IMR-90 (cell line): ENCODE results near the gene SH3RF3. TPM values are rescaled to one million over a fixed set of nuclear protein-coding genes. Genes with fewer than 3 reads are reported as not detected.

Experiments used
- ATAC-seq: fragments of 200-7000 bp; cut with Tn5 transposase; 2 replicates; pipeline ENCODE4 v1.9.1; 2020; ENCODE audit warnings: low read depth, mild to moderate bottlenecking, moderate library complexity
- BruUV-seq: library from RNA; stranded (reverse); fragments of 400-500 nt; replicated peaks from 2 replicates; lab custom pipeline; 2021; lab: Mats Ljungman, UMichigan
- CTCF ChIA-PET: fragments of 300-600 bp; formaldehyde crosslinking; extraction: SDS; loops from one replicate; lab custom pipeline; 2021; ENCODE audit warnings: antibody characterized with exemption; lab: Yijun Ruan, JAX
- POLR2A ChIA-PET: fragments of 300-600 bp; sonication (Branson Sonifier 250); formaldehyde crosslinking; loops from one replicate; lab custom pipeline; 2022; ENCODE audit warnings: antibody characterized with exemption; ENCODE audit not compliant: unreplicated experiment; lab: Charles Lee
- DNase-seq: peaks from one replicate; pipeline ENCODE4 v3.0.0; 2013
- H2AFZ ChIP-seq: replicated peaks from 2 replicates; pipeline ENCODE3; 2013; ENCODE audit warnings: low read length, mild to moderate bottlenecking; ENCODE audit not compliant: poor library complexity
- H2AK5ac ChIP-seq: 2 replicates; pipeline ENCODE4 v1.6.1; 2013; ENCODE audit warnings: low read depth, low read length, inconsistent platforms
- H2AK9ac ChIP-seq: replicated peaks from 2 replicates; pipeline ENCODE3; 2013; ENCODE audit warnings: mild to moderate bottlenecking, low read depth, low read length, moderate library complexity; ENCODE audit not compliant: poor library complexity
- H2BK120ac ChIP-seq: 2 replicates; pipeline ENCODE4 v1.6.1; 2013; ENCODE audit warnings: low read depth, low read length, inconsistent platforms
- H2BK15ac ChIP-seq: 3 replicates; pipeline ENCODE4 v1.6.1; 2013; ENCODE audit warnings: low read depth, low read length, inconsistent platforms
- H2BK20ac ChIP-seq: 2 replicates; pipeline ENCODE4 v1.6.1; 2013; ENCODE audit warnings: low read depth, mild to moderate bottlenecking, inconsistent platforms, low read length, moderate library complexity
- H2BK5ac ChIP-seq: 2 replicates; pipeline ENCODE4 v1.6.1; 2013; ENCODE audit warnings: mild to moderate bottlenecking, low read depth, low read length, inconsistent platforms; ENCODE audit not compliant: poor library complexity, severe bottlenecking
- H3K14ac ChIP-seq: replicated peaks from 2 replicates; pipeline ENCODE4 v1.6.1; 2013; ENCODE audit warnings: low read depth, low read length, inconsistent platforms
- H3K18ac ChIP-seq: 2 replicates; pipeline ENCODE4 v1.6.1; 2013; ENCODE audit warnings: low read depth, low read length, control low read depth
- H3K23ac ChIP-seq: 2 replicates; pipeline ENCODE4 v1.6.1; 2013; ENCODE audit warnings: low read depth, low read length, inconsistent platforms
- H3K27ac ChIP-seq: 2 replicates; pipeline ENCODE4 v1.5.1; 2013; ENCODE audit warnings: mild to moderate bottlenecking, control low read depth, low read length; ENCODE audit not compliant: insufficient read depth
- H3K27me3 ChIP-seq: 2 replicates; pipeline ENCODE4 v1.6.1; 2013; ENCODE audit warnings: low read length; ENCODE audit not compliant: control insufficient read depth, insufficient read depth
- H3K36me3 ChIP-seq: 2 replicates; pipeline ENCODE4 v1.6.1; 2013; ENCODE audit warnings: low read length, mixed read lengths; ENCODE audit not compliant: control insufficient read depth, insufficient read depth
- H3K4ac ChIP-seq: 2 replicates; pipeline ENCODE4 v1.6.1; 2013; ENCODE audit warnings: low read depth, low read length, inconsistent platforms
- H3K4me1 ChIP-seq: 2 replicates; pipeline ENCODE4 v1.6.1; 2013; ENCODE audit warnings: low read length, mixed read lengths; ENCODE audit not compliant: control insufficient read depth, insufficient read depth
- H3K4me2 ChIP-seq: 2 replicates; pipeline ENCODE4 v1.6.1; 2013; ENCODE audit warnings: low read depth, mild to moderate bottlenecking, control low read depth, low read length, moderate library complexity
- H3K4me3 ChIP-seq: 2 replicates; pipeline ENCODE4 v1.5.1; 2013; ENCODE audit warnings: low read depth, mild to moderate bottlenecking, control low read depth, low read length, moderate library complexity; ENCODE audit not compliant: insufficient read depth
- H3K56ac ChIP-seq: 2 replicates; pipeline ENCODE4 v1.6.1; 2013; ENCODE audit warnings: low read length, inconsistent platforms; ENCODE audit not compliant: insufficient read depth; ENCODE audit errors: extremely low read depth
- H3K79me1 ChIP-seq, 2 experiments: 2 replicates each; pipeline ENCODE4 v1.6.1; 2013; ENCODE audit warnings: low read length in 2 of 2, inconsistent platforms in 1 of 2, low read depth in 1 of 2
- H3K9ac ChIP-seq: 2 replicates; pipeline ENCODE4 v1.6.1; 2013; ENCODE audit warnings: low read depth, low read length, control low read depth
- H3K9me1 ChIP-seq: 2 replicates; pipeline ENCODE4 v1.6.1; 2013; ENCODE audit warnings: low read length, inconsistent platforms; ENCODE audit not compliant: insufficient read depth
- H3K9me3 ChIP-seq: 2 replicates; pipeline ENCODE4 v1.6.1; 2013; ENCODE audit warnings: low read length; ENCODE audit not compliant: control insufficient read depth, insufficient read depth
- H4K20me1 ChIP-seq: 2 replicates; pipeline ENCODE4 v1.6.1; 2013; ENCODE audit warnings: low read length, inconsistent platforms; ENCODE audit not compliant: insufficient read depth
- H4K5ac ChIP-seq: 2 replicates; pipeline ENCODE4 v1.6.1; 2013; ENCODE audit warnings: mild to moderate bottlenecking, low read depth, low read length, control low read depth
- H4K8ac ChIP-seq, 2 experiments: 2 replicates each; pipeline ENCODE4 v1.6.1; 2013; ENCODE audit warnings: low read depth in 2 of 2, low read length in 2 of 2, control low read depth in 1 of 2, inconsistent platforms in 1 of 2
- H4K91ac ChIP-seq: 2 replicates; pipeline ENCODE4 v1.6.1; 2013; ENCODE audit warnings: low read depth, low read length, inconsistent platforms; ENCODE audit not compliant: insufficient read depth
- BHLHE40 ChIP-seq: fragments of 150-350 bp; IDR thresholded peaks from 2 replicates; pipeline ENCODE4 v1.6.1; 2016; ENCODE audit warnings: mild to moderate bottlenecking, low read depth, low read length
- MAFK ChIP-seq: IDR thresholded peaks from 2 replicates; pipeline ENCODE4 v1.6.1; 2012; ENCODE audit warnings: low read depth, low read length, improper control_type of control experiment
- MXI1 ChIP-seq: IDR thresholded peaks from 2 replicates; pipeline ENCODE4 v1.6.1; 2012; ENCODE audit warnings: low read depth, mild to moderate bottlenecking, low read length, moderate library complexity, borderline replicate concordance
- NFE2L2 ChIP-seq: fragments of 150-350 bp; IDR thresholded peaks from 2 replicates; pipeline ENCODE4 v1.6.1; 2016; ENCODE audit warnings: low read depth, mild to moderate bottlenecking, low read length
- RAD21 ChIP-seq: IDR thresholded peaks from 2 replicates; pipeline ENCODE4 v1.6.1; 2012; ENCODE audit warnings: low read length, improper control_type of control experiment
- RFX5 ChIP-seq: IDR thresholded peaks from 2 replicates; pipeline ENCODE4 v1.8.0; 2012; ENCODE audit warnings: low read depth, mild to moderate bottlenecking, low read length, moderate library complexity
- whole genome bisulfite sequencing, 2 experiments: methylation state at CpG; one replicate each; pipeline versions ENCODE4 v1.1.5 to v1.1.7; 2013; ENCODE audit warnings: missing lambda C conversion rate in 2 of 2; ENCODE audit not compliant: insufficient read length in 1 of 2; ENCODE audit errors: extremely low coverage in 2 of 2; 5-methylcytosine and 5-hydroxymethylcytosine counted together
- dilution Hi-C: fragments of 300-500 bp; cut with HindIII; formaldehyde crosslinking; loops from one replicate; pipeline ENCODE4 v1.14.3; 2018; ENCODE audit warnings: low sequenced_read_pairs; ENCODE audit not compliant: unreplicated experiment
- in situ Hi-C: fragments of 300-500 bp; cut with MboI; formaldehyde crosslinking; loops from 3 replicates; pipeline ENCODE4 v1.14.3; 2019; ENCODE audit warnings: low sequenced_read_pairs, inconsistent platforms, mixed read lengths
- intact Hi-C: fragments of 100-400 bp; cut with micrococcal nuclease; formaldehyde crosslinking; loops from 2 replicates; pipeline ENCODE4 v1.10.0; 2022
- polyA plus RNA-seq, 3 experiments: library from polyadenylated mRNA; depleted of rRNA; stranded (reverse); fragments of >200 nt; gene quantifications; 2 replicates each; pipeline ENCODE4 v1.2.3, GENCODE V29; 2012; ENCODE audit warnings: low replicate concordance in 1 of 3
- total RNA-seq: library from RNA; depleted of rRNA; stranded (reverse); fragments of >200 nt; gene quantifications from 2 replicates; pipeline ENCODE4 v1.2.3, GENCODE V29; 2012
- TF ChIP-seq, protein P1 (sequence below): conservative IDR thresholded peaks from 2 replicates; pipeline ENCODE4 v1.5.1; 2012; ENCODE audit warnings: mild to moderate bottlenecking, low read depth, low read length, improper control_type of control experiment
- TF ChIP-seq, protein P2 (sequence below): fragments of 150-350 bp; IDR thresholded peaks from 2 replicates; pipeline ENCODE4 v1.6.1; 2017; ENCODE audit warnings: mild to moderate bottlenecking, antibody characterized with exemption, low read length, low read depth

The SH3RF3 gene
- total and polyA plus RNA-seq, 2 of the 4 experiments (the other 2 are of a cell fraction) = 3.4 to 5.3 TPM

DNA sequence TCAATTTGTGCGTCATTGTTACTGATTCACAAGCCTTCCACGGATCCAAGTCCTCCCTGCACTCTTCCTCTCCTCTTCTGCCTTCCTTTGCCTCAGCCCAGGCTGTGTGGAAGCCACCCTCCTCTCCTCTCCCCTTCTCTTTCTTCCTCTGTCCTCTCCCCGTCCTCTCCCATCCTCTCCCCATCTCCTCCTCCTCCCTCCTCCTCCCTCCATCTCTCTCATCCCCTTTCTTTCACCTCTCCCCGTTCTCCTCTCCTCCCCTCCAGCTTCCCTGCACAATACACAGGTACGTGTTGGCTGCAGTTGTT, 301.3 kb downstream of the SH3RF3 start:
- Histone ChIP-seq H2AFZ (no peak overlapping the region), H4K5ac (no peak overlapping the region), H3K23ac (no peak overlapping the region), H3K14ac (no peak overlapping the region), H4K20me1 (peaks cover 10% of the 10 kb centered on the region; the same call in 1 of the 2 replicates), H2AK5ac (no peak overlapping the region), H3K27ac (no peak overlapping the region), H3K4me2 (no peak overlapping the region), H3K9ac (no peak overlapping the region), H3K4me1 (peaks cover 3% of the 10 kb centered on the region; the same call in 1 of the 2 replicates), H3K56ac (no peak overlapping the region), H3K36me3 (peaks cover 16% of the 10 kb centered on the region), H2BK20ac (no peak overlapping the region), H2BK5ac (no peak overlapping the region), H3K79me1 (peaks cover 2 to 15% of the 10 kb centered on the region in 2 experiments; a peak in 3 of 4 replicates), H3K4me3 (no peak overlapping the region), H3K18ac (no peak overlapping the region), H2AK9ac (no peak overlapping the region), H3K9me1 (peaks cover 16% of the 10 kb centered on the region), H3K9me3 (no peaks in the 10 kb centered on the region), H4K8ac (no peak overlapping the region), H2BK120ac (no peak overlapping the region), H3K27me3 (no peaks in the 10 kb centered on the region), H4K91ac (no peak overlapping the region), H3K4ac (no peak overlapping the region), H2BK15ac (no peak overlapping the region)
- TF ChIP-seq RFX5 (no peak), MXI1 (no peak), MAFK (no peak), NFE2L2 (no peak), RAD21 (no peak), BHLHE40 (no peak)
- TF ChIP-seq, protein P1, sequence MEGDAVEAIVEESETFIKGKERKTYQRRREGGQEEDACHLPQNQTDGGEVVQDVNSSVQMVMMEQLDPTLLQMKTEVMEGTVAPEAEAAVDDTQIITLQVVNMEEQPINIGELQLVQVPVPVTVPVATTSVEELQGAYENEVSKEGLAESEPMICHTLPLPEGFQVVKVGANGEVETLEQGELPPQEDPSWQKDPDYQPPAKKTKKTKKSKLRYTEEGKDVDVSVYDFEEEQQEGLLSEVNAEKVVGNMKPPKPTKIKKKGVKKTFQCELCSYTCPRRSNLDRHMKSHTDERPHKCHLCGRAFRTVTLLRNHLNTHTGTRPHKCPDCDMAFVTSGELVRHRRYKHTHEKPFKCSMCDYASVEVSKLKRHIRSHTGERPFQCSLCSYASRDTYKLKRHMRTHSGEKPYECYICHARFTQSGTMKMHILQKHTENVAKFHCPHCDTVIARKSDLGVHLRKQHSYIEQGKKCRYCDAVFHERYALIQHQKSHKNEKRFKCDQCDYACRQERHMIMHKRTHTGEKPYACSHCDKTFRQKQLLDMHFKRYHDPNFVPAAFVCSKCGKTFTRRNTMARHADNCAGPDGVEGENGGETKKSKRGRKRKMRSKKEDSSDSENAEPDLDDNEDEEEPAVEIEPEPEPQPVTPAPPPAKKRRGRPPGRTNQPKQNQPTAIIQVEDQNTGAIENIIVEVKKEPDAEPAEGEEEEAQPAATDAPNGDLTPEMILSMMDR = no peak
- TF ChIP-seq, protein P2, sequence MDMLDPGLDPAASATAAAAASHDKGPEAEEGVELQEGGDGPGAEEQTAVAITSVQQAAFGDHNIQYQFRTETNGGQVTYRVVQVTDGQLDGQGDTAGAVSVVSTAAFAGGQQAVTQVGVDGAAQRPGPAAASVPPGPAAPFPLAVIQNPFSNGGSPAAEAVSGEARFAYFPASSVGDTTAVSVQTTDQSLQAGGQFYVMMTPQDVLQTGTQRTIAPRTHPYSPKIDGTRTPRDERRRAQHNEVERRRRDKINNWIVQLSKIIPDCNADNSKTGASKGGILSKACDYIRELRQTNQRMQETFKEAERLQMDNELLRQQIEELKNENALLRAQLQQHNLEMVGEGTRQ = no peak
- in situ Hi-C loops = no loop called here
- POLR2A ChIA-PET = no interaction called here
- 85 to 100% methylated on average over 1 to 2 of the region's 5 CpGs for WGBS, 2 experiments
- intact Hi-C loops = no loop called here
- no TSS peak for BruUV-seq
- no peak for ATAC-seq
- dilution Hi-C loops = no loop called here
- no peak for DNase-seq
- CTCF ChIA-PET = no interaction called here
